ENCODE data around the gene IER5.
"Not testable (repeated sequence)": the region's sequence is repeated elsewhere in the genome, so short reads cannot be mapped to it uniquely, and the experiment has no call there.

Gene IER5

DNA sequence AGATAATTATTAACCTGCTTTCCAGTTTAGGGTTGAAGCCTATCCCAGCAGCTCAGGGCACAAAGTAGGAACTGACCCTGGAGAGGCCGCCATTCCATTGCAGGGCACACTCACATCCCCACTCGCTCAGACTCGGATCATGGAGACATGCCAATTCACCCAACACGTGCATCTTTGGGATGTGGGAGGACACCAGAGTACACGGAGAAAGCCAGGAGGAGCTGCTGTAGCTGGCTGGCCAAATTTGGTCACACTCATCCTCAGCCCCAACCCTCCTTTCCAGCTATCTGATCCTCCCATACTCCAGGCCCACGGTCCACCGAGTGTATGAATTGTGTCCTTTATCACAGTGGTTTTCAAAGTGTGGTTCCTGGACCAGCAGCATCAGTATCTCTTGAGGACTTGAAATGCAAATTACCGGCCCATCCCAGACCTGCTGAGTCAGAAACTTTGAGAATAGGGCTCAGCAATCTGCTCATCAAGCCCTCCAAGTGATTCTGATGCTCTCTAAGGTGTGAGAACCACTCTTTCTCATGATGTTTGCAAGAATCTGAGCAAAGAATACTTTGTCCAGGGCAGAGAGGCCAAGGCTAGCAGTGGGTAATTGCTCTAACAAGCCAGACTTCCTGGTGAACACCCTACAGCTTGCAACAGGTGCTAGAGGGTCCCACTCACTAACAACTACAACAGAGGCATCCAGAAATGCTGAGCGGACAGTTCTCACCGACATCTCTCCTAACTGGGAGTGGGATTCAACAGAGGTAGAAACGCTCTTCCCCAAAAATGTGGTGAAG is 26.3 kb downstream of the IER5 start:
- no peak for DNase-seq (ENCODE audit: low read depth in 2 of 2)

- DNase-seq (ENCODE audit: low read depth in 2 of 2): no peak
These were observed 26.8 kb downstream of the IER5 start for GRCh38 chr1:181115368-181115684.

- DNase-seq (ENCODE audit: low read depth in 2 of 2): not testable (repeated sequence)
These were observed 27.5 kb downstream of the IER5 start for GRCh38 chr1:181115971-181116370.

DNA sequence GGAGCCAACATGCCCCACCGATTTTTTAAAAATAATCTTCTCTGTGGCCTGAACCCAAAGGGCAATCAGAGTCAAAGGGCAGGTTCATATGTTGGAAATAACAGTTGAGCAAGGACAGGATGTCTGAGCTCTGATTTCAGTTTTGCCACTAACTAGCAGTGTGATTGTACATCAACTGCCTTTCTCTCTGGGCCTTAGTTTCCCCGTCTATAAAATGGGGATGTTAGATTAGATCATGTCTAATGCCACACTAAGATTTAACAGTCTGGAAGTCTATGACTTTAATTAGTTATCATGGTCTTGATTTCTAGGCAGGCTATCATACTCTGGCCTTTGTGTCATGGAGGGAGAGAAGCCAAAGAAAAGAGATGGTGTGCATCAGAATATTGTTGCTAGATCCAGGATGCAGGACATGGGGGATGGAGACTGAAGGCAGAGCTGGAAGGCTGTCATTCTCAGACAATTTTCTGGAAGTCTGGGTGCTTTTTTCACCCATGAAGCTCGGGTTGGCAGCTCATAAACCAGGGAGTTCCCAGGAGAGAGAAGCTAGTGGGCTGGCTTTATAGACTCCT is 28.4 kb downstream of the IER5 start:
- DNase-seq (ENCODE audit: low read depth in 2 of 2): no peak

DNA sequence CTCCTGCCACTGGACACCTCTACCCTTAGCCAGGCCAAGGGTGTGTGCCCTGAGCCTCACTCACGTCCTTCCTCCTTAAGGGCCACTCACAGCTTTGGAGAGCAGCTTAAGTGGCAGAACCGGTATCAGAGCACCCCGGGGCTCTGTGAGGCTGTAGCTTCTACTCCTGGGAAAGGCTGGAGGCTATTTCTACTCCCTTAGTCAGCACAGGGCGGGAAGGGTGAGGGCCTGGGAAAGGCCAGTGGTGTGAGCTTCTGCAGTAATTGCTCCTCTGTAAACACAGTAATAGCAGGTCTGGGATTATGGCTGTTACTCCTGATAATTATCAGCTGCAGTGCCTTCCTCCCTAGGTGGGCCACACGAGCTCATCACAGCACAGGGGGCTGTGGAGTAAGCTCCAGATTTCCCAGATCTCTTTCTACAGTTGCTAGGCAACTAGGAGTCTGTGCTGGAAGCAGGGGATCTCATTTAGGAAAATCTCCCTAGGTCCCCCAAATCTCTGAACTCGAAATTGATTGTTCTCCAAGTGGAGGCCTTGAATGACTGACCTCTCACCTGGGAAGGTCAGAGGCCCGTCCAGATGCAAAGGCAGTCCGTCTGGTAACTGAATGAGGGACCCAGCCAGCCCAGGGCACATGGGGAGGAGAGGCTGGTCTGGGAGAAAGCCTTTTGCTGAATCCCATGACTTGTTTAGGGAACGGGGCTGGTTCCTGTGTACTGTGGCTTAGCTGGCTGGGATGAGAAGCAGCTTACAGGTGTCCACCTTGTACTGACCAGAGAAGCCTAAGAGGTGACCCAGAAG is 29.3 kb downstream of the IER5 start:
- no peak for DNase-seq (ENCODE audit: low read depth in 2 of 2)

- DNase-seq (ENCODE audit: low read depth in 2 of 2): no peak
These were observed 30.8 kb downstream of the IER5 start for GRCh38 chr1:181119093-181119989.

DNA sequence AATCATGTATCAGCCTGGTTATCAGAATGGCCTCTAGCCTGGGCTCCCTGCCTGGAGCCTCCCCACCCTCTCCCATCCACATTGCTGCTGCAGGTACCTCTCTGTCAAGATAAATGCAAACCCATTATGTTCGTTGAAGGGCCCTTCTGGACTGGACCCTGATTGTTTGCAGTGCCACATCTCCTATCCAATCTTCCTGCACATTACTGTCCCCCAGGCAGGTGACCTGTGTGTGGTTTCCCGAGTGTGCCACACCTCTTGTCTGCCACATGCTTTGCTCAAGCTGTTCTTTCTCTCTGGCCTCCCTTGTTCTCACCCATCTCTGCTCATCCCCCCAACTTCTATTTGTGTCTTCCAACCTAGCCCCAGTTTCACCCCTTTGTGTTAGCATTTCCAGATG is 32.4 kb downstream of the IER5 start:
- no peak for DNase-seq (ENCODE audit: low read depth in 2 of 2)

DNA sequence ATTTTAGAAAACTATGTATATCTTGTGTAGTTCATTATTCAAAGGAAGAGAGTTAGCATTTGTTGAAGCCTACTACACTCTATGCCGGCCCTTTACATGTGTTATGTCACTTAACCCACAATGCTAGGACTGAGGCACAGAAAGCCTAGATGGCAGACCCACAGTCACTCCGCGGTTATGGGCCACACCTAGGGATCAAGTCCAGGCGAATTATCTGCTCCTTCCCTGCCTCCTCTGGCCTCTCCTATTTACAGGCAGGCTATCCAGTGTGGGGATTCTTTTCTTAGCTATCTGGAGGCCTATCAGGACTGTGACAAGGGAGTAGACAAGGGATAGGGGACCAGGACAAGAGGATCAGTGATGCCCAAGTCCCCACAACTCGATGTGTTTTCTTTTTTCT is 33.0 kb downstream of the IER5 start:
- DNase-seq (ENCODE audit: low read depth in 2 of 2): no peak

DNA sequence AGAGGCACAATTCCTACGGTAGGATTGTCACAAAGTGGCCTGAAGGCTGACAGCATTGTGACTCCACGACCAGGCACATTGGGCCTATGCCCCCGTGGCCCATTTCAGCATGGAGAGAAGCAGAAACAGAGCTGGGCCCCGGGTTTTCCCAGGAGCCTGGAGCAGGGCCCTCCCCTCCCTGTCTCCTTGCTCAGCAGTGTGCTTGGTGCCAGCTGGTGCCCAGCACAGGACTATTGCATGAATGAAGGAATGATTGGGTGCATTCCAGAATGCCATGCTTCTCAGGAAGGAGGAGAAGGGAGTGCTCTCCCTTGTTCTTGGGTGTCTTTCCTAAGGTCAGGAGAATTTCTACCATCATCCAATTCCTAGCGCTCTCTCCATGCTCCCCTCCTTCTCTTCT is 33.7 kb downstream of the IER5 start:
- DNase-seq (ENCODE audit: low read depth in 2 of 2): no peak

- no peak for DNase-seq (ENCODE audit: low read depth in 2 of 2)
These were observed 34.7 kb downstream of the IER5 start for GRCh38 chr1:181123173-181123572.

DNA sequence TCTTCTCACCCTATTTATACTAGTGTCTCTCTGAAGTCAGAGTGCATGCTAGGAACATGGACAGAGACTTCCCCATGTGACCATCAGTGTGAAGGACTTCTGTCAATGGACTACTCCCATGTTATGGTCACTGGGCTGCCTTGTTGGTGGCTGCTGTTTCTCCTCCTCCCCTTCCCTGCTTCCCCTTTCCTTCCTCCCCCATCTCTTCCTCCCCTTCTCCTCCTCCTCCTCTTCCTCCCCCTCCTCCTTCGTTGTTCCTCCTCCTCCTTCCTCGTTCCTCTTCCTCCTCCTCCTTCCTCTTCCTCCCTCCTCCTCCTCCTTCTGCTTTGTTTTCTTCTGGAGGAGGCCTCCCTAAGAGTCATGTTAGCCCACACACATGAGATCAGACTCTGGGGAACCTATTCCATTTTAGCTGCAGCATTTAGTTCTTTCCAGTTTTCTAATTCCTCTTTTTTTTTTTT is 35.8 kb downstream of the IER5 start:
- no peak for DNase-seq (ENCODE audit: low read depth in 2 of 2)

- no peak for DNase-seq (ENCODE audit: low read depth in 2 of 2)
These were observed 37.8 kb downstream of the IER5 start for GRCh38 chr1:181126289-181126688.

- no peak for DNase-seq (ENCODE audit: low read depth in 2 of 2)
These were observed 38.5 kb downstream of the IER5 start for GRCh38 chr1:181126871-181127587.

GRCh38 chr1:181127898-181128453 is 39.5 kb downstream of the IER5 start:
- no peak for DNase-seq (ENCODE audit: low read depth in 2 of 2)

DNA sequence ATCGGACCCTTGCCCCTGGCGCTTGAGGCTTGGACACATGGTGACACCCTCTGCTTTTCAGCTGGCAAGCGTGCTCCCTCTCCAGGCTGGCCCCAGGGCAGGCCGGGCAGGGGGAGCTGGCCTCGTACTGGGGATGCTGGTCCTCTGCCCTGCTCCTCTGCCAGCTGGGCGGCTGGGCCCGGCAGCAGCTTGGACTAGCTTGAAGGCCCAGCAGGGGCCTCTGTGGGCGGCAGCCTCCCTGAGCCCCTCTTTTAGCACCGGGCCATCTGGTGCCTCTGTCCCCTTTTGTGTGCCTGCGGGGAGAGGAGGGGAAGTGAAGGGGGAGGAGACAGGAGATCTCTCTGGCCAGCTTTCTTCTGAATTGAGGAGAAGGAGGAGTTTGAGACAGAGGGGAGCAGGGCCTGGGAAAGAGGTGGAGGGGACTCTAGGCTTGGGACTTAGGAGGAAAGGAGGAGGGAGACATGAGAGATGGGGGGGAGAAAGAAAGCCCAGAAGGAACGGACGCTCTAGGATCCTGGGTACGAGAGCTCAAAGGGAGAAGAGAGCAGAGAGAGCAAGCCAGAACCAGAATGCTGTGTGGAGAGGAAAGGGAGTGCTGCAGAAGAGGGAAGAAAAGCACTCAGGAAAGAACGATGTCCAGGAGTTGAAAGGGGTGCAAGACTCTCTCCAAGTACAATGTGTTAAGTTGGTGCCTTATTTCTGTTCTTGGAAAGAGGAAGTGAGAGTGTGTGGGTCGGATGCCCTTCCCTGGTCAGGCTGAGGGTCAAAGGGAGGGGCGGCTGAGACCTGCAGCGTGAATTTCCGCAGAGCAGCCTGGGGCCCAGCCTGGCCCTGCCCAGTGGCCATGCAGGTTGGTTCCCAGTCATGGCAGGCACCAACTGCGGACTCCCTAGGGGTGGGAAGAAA is 40.3 kb downstream of the IER5 start:
- no peak for DNase-seq (ENCODE audit: low read depth in 2 of 2)

DNA sequence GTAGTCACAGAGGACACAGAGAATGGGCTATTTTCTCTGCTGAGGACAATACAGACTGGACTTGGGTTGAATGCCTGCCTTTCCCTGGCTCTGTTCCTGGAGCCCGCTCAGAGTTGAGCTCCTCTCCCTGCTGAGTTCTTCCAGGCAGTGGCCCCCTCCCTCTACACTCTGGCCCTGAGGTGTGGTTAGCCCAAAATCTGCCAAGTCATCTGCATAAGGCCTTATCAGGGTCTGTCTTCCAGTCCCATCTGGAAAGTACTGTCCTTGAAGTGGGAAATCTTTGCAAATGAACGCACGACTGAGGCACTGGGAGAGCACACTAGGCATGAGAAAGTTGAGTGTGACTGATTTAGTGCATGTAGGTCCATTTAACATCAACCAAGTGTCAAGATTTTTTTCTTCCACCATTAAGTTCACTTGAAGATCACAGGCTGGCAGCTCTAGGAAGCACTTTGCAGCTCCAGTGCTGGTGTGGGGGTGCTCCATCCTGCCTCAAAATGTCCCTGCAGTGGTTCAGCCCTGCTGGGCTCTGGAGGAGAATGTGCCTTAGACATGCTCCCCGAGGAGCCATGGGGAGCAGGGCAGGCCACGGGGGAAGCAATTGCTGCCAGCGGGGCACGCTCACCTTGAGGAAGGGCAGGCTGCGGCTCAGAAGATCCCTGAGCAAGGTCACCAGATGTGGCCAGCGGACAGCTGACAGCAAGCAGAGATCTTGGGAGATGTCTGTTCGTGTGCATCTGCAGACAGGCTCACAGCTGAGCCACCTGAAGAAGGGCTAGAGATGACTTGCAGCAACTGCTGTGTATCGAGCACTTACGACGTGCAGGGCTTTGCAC is 41.5 kb downstream of the IER5 start:
- DNase-seq (ENCODE audit: low read depth in 2 of 2): no peak

- no peak for DNase-seq (ENCODE audit: low read depth in 2 of 2)
These were observed 42.9 kb downstream of the IER5 start for GRCh38 chr1:181131255-181131941.

DNA sequence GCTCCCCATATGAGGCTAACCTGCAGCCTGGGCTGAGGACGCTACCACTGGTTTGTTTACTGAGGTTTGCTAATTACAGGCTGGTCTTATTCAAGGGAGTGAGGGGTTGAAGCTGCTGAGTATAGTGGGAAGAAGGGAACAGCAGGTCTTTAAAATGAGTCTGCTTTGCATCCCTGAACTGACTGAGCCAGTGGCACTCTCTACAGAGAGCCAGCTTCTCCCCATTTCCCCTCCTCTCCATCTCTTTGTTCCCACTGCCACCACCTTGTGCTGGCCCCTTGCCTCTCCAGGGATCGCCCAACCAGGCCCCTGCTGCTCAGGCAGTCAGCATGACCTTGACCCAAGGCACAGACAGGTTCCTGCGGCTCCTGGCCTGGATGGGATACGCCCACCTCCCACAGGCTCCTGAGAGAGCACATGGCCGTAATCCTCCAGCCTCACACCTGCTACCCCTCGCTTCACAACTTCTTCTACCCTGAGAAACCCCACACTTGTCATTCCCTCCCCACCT is 45.0 kb downstream of the IER5 start:
- no peak for DNase-seq (ENCODE audit: low read depth in 2 of 2)
